H9 (cell line): ENCODE data around the gene USP34. TPM values are rescaled to one million over a fixed set of nuclear protein-coding genes. Genes with fewer than 3 reads are reported as not detected.

Experiments used
- DNase-seq: peaks from one replicate; pipeline ENCODE4 v3.0.0-alpha.2; 2017
- H2AFZ ChIP-seq: one replicate; pipeline ENCODE4 v1.6.1; 2013; ENCODE audit warnings: mild to moderate bottlenecking, low read length, control low read depth, moderate library complexity
- H2AK5ac ChIP-seq: 2 replicates; pipeline ENCODE4 v1.6.1; 2013; ENCODE audit warnings: low read length, control low read depth, mixed read lengths; ENCODE audit not compliant: insufficient read length
- H2BK120ac ChIP-seq: one replicate; pipeline ENCODE4 v1.6.1; 2013; ENCODE audit warnings: low read depth, mild to moderate bottlenecking, low read length, control low read depth, inconsistent platforms; ENCODE audit not compliant: poor library complexity, severe bottlenecking
- H2BK12ac ChIP-seq: 2 replicates; pipeline ENCODE4 v1.6.1; 2013; ENCODE audit warnings: low read length, control low read depth, mixed read lengths, low read depth; ENCODE audit not compliant: insufficient read length
- H2BK15ac ChIP-seq: 2 replicates; pipeline ENCODE4 v1.6.1; 2013; ENCODE audit warnings: low read depth, low read length, control low read depth
- H2BK20ac ChIP-seq: one replicate; pipeline ENCODE4 v1.6.1; 2013; ENCODE audit warnings: low read depth, mild to moderate bottlenecking, low read length, control low read depth, inconsistent platforms; ENCODE audit not compliant: poor library complexity, severe bottlenecking
- H2BK5ac ChIP-seq: 2 replicates; pipeline ENCODE4 v1.6.1; 2013; ENCODE audit warnings: low read length, control low read depth, mixed read lengths; ENCODE audit not compliant: insufficient read length
- H3K14ac ChIP-seq: 2 replicates; pipeline ENCODE4 v1.6.1; 2013; ENCODE audit warnings: low read length, control low read depth; ENCODE audit not compliant: insufficient read depth
- H3K18ac ChIP-seq: 2 replicates; pipeline ENCODE4 v1.6.1; 2013; ENCODE audit warnings: low read depth, mild to moderate bottlenecking, mixed read lengths, low read length, control low read depth; ENCODE audit not compliant: insufficient read length
- H3K23ac ChIP-seq: 2 replicates; pipeline ENCODE4 v1.6.1; 2013; ENCODE audit warnings: low read length, control low read depth, mixed read lengths, low read depth; ENCODE audit not compliant: insufficient read length
- H3K23me2 ChIP-seq: 2 replicates; pipeline ENCODE4 v1.6.1; 2013; ENCODE audit warnings: low read depth, mild to moderate bottlenecking, mixed read lengths, low read length, control low read depth; ENCODE audit not compliant: insufficient read length, poor library complexity, severe bottlenecking
- H3K27ac ChIP-seq: 2 replicates; pipeline ENCODE4 v1.5.1; 2013; ENCODE audit warnings: low read length, control low read depth, mixed read lengths, low read depth; ENCODE audit not compliant: insufficient read length
- H3K27me3 ChIP-seq: 2 replicates; pipeline ENCODE4 v1.6.1; 2013; ENCODE audit warnings: low read length, control low read depth, inconsistent platforms; ENCODE audit not compliant: insufficient read depth
- H3K4ac ChIP-seq: 2 replicates; pipeline ENCODE4 v1.6.1; 2013; ENCODE audit warnings: low read depth, mild to moderate bottlenecking, control low read depth, inconsistent platforms, low read length, moderate library complexity
- H3K4me1 ChIP-seq: 2 replicates; pipeline ENCODE4 v1.6.1; 2013; ENCODE audit warnings: low read length, control low read depth, inconsistent platforms; ENCODE audit not compliant: insufficient read depth
- H3K4me2 ChIP-seq: 2 replicates; pipeline ENCODE4 v1.6.1; 2013; ENCODE audit warnings: low read length, control low read depth, mixed read lengths; ENCODE audit not compliant: insufficient read length, insufficient read depth
- H3K56ac ChIP-seq: 2 replicates; pipeline ENCODE4 v1.6.1; 2013; ENCODE audit warnings: low read depth, mild to moderate bottlenecking, mixed read lengths, low read length, control low read depth; ENCODE audit not compliant: insufficient read length
- H3K79me1 ChIP-seq: 2 replicates; pipeline ENCODE4 v1.6.1; 2013; ENCODE audit warnings: low read depth, mild to moderate bottlenecking, moderate library complexity, low read length, control low read depth, inconsistent platforms; ENCODE audit not compliant: insufficient read depth, poor library complexity, severe bottlenecking
- H3K79me2 ChIP-seq: 2 replicates; pipeline ENCODE4 v1.6.1; 2013; ENCODE audit warnings: low read length, control low read depth, inconsistent platforms; ENCODE audit not compliant: insufficient read depth
- H3K9ac ChIP-seq: 2 replicates; pipeline ENCODE4 v1.6.1; 2013; ENCODE audit warnings: low read length, control low read depth, mixed read lengths; ENCODE audit not compliant: insufficient read length; ENCODE audit errors: extremely low read depth
- H3K9me3 ChIP-seq: one replicate; pipeline ENCODE4 v1.6.1; 2013; ENCODE audit warnings: low read depth, low read length, inconsistent platforms; ENCODE audit not compliant: control insufficient read depth
- H3T11ph ChIP-seq: one replicate; pipeline ENCODE4 v1.6.1; 2013; ENCODE audit warnings: mild to moderate bottlenecking, low read length, control low read depth, inconsistent platforms
- H4K20me1 ChIP-seq: one replicate; pipeline ENCODE4 v1.6.1; 2013; ENCODE audit not compliant: control insufficient read depth, insufficient read length, insufficient read depth
- H4K5ac ChIP-seq: 2 replicates; pipeline ENCODE4 v1.6.1; 2013; ENCODE audit warnings: low read depth, mild to moderate bottlenecking, mixed read lengths, low read length, control low read depth; ENCODE audit not compliant: insufficient read length
- H4K8ac ChIP-seq: replicated peaks from 2 replicates; pipeline ENCODE4 v1.6.1; 2013; ENCODE audit warnings: low read length, control low read depth, mixed read lengths, low read depth; ENCODE audit not compliant: insufficient read length
- H4K91ac ChIP-seq: 2 replicates; pipeline ENCODE4 v1.6.1; 2013; ENCODE audit warnings: low read depth, mild to moderate bottlenecking, moderate library complexity, mixed read lengths, low read length, control low read depth; ENCODE audit not compliant: insufficient read length
- H3K27ac Mint-ChIP-seq, 3 experiments: 2 replicates in 2 of 3; 3 replicates in 1 of 3; pipeline ENCODE4 v1.8.0; 2020 to 2021; ENCODE audit warnings: mixed read lengths in 3 of 3, mild to moderate bottlenecking in 1 of 3, moderate library complexity in 1 of 3
- H3K27me3 Mint-ChIP-seq: 2 replicates; pipeline ENCODE4 v1.8.0; 2021; ENCODE audit warnings: low read depth, mild to moderate bottlenecking, moderate library complexity, mixed read lengths
- H3K36me3 Mint-ChIP-seq, 3 experiments: 2 replicates in 2 of 3; 3 replicates in 1 of 3; pipeline ENCODE4 v1.8.0; 2020 to 2021; ENCODE audit warnings: low read depth in 3 of 3, mixed read lengths in 3 of 3; ENCODE audit not compliant: insufficient read depth in 1 of 3
- H3K4me1 Mint-ChIP-seq, 2 experiments: 2 replicates each; pipeline ENCODE4 v1.8.0; 2020; ENCODE audit warnings: mixed read lengths in 2 of 2
- H3K4me3 Mint-ChIP-seq, 2 experiments: 2 replicates in 1 of 2; 3 replicates in 1 of 2; pipeline ENCODE4 v1.8.0; 2020 to 2021; ENCODE audit warnings: mild to moderate bottlenecking in 2 of 2, mixed read lengths in 2 of 2, moderate library complexity in 1 of 2
- H3K9me3 Mint-ChIP-seq, 2 experiments: 2 replicates in 1 of 2; 3 replicates in 1 of 2; pipeline ENCODE4 v1.8.0; 2020; ENCODE audit warnings: mild to moderate bottlenecking in 2 of 2, mixed read lengths in 2 of 2, moderate library complexity in 1 of 2
- WGBS: extraction: QIAGEN DNeasy Blood & Tissue Kit; methylation state at CpG from one replicate; pipeline ENCODE4 v1.1.7; 2013; ENCODE audit warnings: missing lambda C conversion rate, low lambda C conversion rate, mixed read lengths; ENCODE audit not compliant: insufficient read length; ENCODE audit errors: extremely low coverage; 5-methylcytosine and 5-hydroxymethylcytosine counted together
- total RNA-seq: library from RNA; stranded (reverse); gene quantifications from 2 replicates; pipeline ENCODE4 v1.2.1, GENCODE V29; 2021
- TF ChIP-seq, protein P1 (sequence below): fragments of 200-600 bp; sonication (generic); conservative IDR thresholded peaks from 3 replicates; pipeline ENCODE4 v1.8.0; 2021; ENCODE audit warnings: antibody characterized with exemption, mild to moderate bottlenecking

Gene USP34
- total RNA-seq, 1 experiment from 2014 or later, result 93.9 TPM

DNA sequence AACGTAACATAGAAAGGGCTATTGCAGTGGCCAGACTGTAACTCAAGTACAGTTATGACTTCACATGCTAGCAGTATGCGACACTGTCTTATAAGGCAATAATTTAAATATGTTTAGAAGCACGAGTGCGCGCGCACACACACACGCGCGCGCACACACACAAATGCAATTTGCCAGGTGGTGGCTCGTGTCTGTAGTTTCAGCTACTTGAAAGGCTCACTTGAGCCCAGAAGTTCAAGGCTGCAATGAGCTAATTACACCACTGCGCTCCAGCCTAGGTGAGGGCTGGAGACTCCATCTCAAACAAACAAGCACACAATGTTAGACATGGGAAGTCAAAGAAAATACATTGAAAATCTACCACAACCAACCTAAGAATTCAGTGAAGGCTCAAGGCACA lies 103.7 kb downstream of the USP34 start:
- no peaks in the 10 kb centered on the region for H3K9me3 ChIP-seq

More for the DNA sequence above, 103.7 kb downstream of the USP34 start:
- WGBS, result no CpG with 5 or more reads among the region's 12 CpGs
- no peaks in the 10 kb centered on the region for H3K4me1 ChIP-seq
- H2BK120ac ChIP-seq, result no peak overlapping the region
- no peaks in the 10 kb centered on the region for H3K79me1 ChIP-seq
- H3K56ac ChIP-seq, result no peak overlapping the region
- Mint-ChIP-seq H3K36me3 (peaks cover 15 to 60% (median 51%) of the 10 kb centered on the region in 3 experiments), H3K9me3 (no peaks in the 10 kb centered on the region), H3K4me1 (no peaks in the 10 kb centered on the region), H3K27me3 (no peaks in the 10 kb centered on the region), H3K4me3 (no peak overlapping the region), H3K27ac (peak overlapping the region in 1 of 3 experiments; percentile 17; a peak in 2 of 7 replicates)
- no peak overlapping the region for H3K23ac ChIP-seq
- no peak overlapping the region for H4K5ac ChIP-seq
- no peak for DNase-seq
- H2BK5ac ChIP-seq, result no peak overlapping the region
- no peak overlapping the region for H3K27ac ChIP-seq
- no peaks in the 10 kb centered on the region for H3K27me3 ChIP-seq
- H3K4ac ChIP-seq, result no peak overlapping the region
- no peaks in the 10 kb centered on the region for H3K23me2 ChIP-seq
- no peak overlapping the region for H2BK20ac ChIP-seq
- TF ChIP-seq, protein P1, sequence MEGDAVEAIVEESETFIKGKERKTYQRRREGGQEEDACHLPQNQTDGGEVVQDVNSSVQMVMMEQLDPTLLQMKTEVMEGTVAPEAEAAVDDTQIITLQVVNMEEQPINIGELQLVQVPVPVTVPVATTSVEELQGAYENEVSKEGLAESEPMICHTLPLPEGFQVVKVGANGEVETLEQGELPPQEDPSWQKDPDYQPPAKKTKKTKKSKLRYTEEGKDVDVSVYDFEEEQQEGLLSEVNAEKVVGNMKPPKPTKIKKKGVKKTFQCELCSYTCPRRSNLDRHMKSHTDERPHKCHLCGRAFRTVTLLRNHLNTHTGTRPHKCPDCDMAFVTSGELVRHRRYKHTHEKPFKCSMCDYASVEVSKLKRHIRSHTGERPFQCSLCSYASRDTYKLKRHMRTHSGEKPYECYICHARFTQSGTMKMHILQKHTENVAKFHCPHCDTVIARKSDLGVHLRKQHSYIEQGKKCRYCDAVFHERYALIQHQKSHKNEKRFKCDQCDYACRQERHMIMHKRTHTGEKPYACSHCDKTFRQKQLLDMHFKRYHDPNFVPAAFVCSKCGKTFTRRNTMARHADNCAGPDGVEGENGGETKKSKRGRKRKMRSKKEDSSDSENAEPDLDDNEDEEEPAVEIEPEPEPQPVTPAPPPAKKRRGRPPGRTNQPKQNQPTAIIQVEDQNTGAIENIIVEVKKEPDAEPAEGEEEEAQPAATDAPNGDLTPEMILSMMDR, result no peak
- no peak overlapping the region for H2BK15ac ChIP-seq
- H4K20me1 ChIP-seq, result no peaks in the 10 kb centered on the region
- H3K9ac ChIP-seq, result no peak overlapping the region
- H3K14ac ChIP-seq, result no peak overlapping the region
- no peak overlapping the region for H4K91ac ChIP-seq
- no peak overlapping the region for H3T11ph ChIP-seq
- H2AK5ac ChIP-seq, result no peak overlapping the region
- H4K8ac ChIP-seq, result no peak overlapping the region
- no peak overlapping the region for H3K4me2 ChIP-seq
- H2BK12ac ChIP-seq, result no peak overlapping the region
- H3K79me2 ChIP-seq, result no peaks in the 10 kb centered on the region
- no peak overlapping the region for H2AFZ ChIP-seq
- no peak overlapping the region for H3K18ac ChIP-seq
